Amniotic stem cell (primary cell): Measurements from ENCODE around the gene UROC1.

Source experiments
- DNase-seq: peaks from one replicate; lab custom pipeline; 2025; lab: John Stamatoyannopoulos, UW

Gene UROC1

DNA sequence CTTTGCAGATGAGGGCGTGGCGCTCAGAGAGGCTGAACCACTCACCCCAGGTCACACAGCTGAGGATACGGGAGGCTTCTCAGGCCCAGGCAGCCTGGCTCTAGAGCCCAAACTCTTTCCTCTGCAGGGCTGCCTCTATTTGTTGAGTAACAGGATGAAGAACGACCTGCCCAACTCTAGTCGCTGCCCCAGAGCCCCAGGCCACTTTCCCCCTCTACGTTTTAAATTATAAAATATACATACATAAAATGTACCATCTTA, 22.7 kb downstream of the UROC1 start:
- no peak for DNase-seq

DNA sequence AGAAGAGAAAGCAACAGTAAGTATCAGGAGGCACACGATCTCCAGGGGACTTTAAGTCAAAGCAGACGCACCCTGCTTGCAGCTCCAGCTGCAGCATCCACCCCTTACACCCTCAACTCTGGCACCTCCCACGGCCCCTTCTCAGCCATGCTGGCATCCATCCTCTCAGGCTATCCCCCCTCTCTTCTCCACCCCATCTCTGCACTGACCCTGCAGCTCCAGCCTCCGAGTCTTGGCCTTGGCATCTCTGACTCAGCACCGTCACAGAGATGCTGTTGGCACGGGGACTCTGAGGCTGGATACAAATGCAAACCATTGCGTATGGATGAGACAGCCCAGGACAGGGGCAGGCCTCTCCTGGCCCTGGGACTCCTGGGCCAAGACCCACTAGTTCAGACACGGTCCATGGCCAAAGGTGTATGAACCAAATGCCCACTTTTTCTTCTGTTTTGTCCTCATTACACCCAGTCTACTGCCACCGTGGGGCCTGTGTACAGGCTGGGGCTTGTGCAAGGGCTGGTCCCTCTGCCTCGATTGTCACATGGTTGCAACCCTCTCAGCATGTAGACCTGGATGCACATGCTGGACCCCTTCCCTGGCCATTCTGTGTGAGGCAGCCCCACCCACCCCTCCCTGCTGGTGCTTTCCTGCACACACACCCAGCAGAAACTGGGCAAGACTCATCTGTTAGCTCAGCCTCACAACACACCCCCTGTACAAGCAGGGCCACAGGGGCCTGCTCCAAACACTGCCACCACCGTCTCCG, 23.2 kb downstream of the UROC1 start:
- no peak for DNase-seq

DNA sequence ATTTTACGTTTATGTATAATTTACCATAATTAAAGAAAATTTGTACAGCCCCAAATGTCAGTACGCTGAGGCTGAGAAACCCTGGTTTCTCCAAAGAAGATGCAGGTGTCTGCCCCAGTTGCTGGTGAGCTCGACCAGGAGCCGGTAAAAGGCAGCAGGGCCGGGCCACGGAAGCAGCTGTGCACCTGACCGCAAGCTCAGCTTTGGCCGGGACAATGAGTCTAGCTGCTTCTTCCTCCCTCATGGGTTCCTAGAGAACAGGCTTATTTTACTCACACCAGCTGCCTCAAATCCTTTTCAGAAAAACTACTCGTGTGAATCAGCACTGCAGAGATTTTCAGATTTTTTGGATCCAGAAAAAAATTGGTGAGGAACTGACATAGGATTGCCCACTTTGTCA, 23.8 kb downstream of the UROC1 start:
- no peak for DNase-seq

DNA sequence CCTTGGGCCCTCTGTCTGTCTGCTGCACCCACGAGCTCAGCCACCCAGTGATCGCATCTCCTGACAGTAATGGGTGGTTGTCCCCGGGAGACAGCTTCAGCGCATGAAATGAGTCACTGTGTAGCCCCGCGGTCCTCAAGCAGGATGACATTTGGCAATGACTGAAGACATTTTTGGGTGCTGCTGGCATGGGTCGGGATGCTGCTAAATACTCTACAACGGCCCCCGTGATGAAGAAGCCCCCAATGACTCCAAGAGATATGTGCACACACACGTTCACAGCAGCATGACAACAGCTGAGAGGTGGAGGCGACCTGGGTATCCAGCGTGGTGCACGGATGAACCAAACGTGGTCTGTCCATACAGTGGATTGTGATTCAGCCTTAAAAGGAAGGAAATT, 24.5 kb downstream of the UROC1 start:
- no peak for DNase-seq

DNA sequence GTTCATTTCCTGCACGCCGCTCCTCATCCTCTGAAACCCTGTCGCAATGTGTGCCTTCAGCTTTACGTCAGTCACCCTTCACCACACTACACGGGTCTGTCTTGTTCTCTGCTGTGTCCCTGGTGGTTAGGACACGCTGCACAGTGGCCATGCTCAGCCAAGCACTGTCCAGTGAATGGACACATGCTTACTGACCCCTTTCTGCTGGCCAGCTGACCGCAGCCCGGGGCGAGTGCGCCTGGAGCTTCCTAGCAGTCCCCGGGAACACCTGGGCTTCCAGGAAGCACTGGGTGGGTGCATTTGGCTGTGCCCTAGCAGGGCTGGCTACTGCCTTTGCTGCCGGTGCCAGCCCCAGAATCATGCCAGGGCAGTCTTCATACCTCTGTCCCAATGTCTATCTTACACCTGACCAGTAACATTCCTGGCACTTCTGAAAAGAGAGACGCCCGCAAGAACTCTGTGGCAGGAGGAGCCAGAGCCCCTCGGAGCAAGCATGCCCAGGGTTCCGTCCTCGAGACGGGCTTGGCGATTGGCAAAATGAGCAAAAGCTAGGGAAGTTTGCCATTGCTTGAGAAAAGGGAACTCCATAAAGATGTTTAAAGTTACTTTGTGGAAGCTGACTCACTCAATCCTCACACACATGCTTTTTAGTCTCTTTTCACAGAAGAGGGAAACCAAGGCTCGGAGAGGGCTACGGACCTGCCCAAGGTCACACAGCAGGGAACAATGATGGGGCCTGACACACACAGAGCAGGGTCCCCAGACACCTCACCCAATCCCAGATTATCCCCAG, 26.2 kb downstream of the UROC1 start:
- no peak for DNase-seq

- no peak for DNase-seq
These were observed 27.0 kb downstream of the UROC1 start for GRCh38 chr3:126490619-126491018.

- no peak for DNase-seq
These were observed 28.5 kb downstream of the UROC1 start for GRCh38 chr3:126488886-126489569.

- no peak for DNase-seq
These were observed 29.4 kb downstream of the UROC1 start for GRCh38 chr3:126488185-126488584.

GRCh38 chr3:126487151-126487771, 30.3 kb downstream of the UROC1 start:
- peak; percentile 18 for DNase-seq

- no peak for DNase-seq
These were observed 31.2 kb downstream of the UROC1 start for GRCh38 chr3:126486360-126486847.

- no peak for DNase-seq
These were observed 31.6 kb downstream of the UROC1 start for GRCh38 chr3:126485956-126486355.

DNA sequence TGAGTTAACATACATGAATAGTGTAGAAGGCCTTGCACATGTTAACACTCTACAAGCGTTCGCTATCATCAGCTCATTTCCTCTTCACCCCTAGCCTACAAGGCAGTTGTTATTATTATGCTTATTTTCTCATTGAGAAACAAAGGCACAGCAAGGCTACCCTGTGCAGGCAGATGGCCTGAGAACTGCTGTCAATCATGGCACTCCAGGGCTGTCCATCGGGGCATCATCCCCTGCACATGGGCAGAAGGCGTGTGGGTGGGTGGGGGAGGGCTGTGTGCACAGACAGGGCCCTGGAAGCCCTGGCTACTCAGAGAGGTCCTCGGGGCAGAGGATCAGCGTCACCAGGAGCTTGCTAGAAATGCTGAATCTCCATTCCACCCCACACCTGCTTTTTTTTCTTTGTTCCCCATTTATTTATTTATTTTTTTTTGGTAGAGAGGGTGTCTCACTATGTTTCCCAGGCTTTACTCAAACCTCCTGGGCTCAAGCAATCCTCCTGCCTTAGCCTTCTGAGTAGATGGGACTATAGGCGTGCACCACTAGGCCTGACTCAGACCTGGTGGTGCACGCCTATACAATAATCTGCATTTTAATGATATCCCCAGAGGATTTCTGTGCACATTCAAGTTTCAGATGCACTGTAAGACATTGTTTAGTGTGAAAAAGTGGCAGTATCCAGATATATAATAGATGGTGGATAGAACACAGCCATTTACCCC, 32.2 kb downstream of the UROC1 start:
- DNase-seq, result no peak

DNA sequence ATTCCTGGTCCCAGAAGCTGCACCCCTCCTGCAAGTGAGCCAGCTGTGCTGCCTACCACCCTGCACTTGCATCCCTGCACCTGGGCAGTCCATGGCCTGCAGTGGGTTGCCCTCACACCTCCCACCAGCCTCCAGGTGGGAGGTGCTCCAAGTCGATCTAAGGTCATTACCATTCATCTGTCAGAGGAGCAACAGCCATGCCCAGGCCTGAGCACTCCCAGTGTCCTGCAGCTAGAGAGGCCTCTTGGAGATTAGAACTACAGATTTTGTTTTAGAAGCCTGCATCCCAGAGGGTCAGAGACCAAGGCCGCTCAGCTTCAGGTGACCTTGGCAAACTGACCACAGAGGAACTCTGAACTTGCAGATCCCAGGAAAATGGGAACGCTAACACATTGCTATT, 32.9 kb downstream of the UROC1 start:
- DNase-seq, result no peak

DNA sequence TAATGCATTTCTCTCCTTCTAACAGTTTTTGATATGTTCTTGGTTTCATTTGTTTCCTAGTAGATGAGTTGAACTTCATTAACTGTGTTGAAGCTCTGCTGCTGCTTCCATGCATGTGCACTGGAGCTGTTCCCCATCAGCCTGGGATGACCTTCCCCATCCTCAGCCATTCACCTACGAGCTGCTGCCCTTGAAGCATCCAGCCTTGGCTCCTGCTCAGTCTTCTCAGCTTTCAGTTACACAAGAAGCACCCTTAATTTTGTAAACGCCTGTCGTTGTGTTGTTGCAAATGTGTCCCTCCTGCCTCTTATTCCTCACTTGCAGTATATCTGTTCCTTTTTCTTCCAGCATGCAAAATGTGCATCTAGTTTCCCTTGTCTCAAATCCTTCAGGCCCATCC, 33.4 kb downstream of the UROC1 start:
- no peak for DNase-seq

- no peak for DNase-seq
These were observed 34.2 kb downstream of the UROC1 start for GRCh38 chr3:126483321-126483761.

- no peak for DNase-seq
These were observed 34.9 kb downstream of the UROC1 start for GRCh38 chr3:126482503-126483255.

DNA sequence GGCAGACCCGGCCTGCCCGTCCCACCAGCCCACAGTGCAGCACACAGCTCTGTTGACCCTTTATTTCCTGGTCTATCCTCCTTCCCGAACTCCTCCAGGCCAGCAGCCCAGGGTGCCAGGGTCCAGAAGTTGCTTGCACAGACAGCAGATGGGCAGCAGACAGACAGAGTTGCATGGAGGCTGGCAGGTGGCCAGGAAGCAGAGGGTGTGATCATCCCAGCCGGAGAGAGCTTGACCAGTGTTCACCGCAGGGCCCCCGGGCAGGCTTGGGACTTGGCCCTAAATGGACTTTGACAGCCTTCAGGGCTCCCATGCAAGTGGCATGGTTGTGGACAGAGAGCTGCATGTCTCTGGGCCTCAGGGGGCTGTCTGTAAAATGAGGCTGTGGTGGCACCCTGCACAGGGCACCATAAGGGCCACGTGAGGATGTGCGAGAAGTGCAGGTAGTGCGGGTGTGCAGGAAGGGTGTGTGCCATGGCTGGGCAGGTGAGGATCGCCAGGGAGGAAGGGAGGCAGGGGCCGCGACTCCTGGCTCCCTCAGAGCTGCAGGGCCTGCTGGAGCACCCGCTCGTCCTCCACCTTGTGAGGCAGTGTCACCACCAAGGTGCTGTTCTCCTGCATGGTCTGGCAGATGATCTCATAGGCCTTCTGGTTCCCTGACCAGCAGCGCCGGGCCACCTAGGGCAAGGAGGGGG, 35.6 kb downstream of the UROC1 start:
- DNase-seq, result no peak

DNA sequence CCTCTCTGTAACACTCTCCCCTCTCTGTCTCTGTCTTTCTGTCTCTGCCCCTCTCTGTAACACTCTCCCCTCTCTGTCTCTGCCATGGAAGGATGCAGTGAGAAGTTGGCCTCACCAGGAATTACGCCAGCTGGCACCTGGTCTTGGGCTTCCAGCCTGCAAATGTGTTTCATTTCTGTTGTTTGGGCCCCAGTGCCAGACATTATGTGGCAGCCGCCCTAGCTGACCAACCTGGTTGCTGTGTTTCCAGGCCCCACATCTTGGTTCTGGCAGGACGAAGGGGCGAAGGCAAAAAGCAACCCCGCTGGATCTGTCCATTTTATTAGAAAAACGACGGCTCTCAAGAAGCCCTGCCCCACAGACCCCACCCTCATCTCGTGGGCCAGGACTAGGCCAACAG, 36.7 kb downstream of the UROC1 start:
- no peak for DNase-seq

DNA sequence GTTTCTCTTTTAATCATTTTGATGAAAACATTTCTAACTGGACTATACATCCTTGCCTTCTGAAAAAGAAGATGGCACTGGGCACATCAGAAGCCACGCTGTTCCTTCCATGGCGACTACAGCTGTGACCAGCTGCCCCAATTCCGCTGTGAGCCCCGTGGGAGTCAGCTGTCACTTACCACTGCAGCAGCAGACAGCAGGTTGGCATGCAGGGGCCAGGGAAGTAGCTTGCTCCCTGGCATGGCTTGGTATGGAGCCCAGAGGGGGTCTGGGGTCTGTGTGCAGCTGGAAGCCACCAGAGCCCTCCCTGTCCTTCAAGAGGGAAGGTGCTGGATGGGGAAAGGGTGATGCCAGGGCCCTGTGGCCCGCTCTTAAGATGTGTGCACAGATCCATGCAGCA, 37.4 kb downstream of the UROC1 start:
- DNase-seq, result no peak

GRCh38 chr3:126479642-126480041, 37.9 kb downstream of the UROC1 start:
- no peak for DNase-seq
